ENCODE measurements around the gene SAP130. TPM values are rescaled to one million over a fixed set of nuclear protein-coding genes. Genes with fewer than 3 reads are reported as not detected.

The SAP130 gene
- total and polyA plus RNA-seq, 2 of the 4 experiments (the other 2 are of a cell fraction) = 6.1 to 17.1 TPM

DNA sequence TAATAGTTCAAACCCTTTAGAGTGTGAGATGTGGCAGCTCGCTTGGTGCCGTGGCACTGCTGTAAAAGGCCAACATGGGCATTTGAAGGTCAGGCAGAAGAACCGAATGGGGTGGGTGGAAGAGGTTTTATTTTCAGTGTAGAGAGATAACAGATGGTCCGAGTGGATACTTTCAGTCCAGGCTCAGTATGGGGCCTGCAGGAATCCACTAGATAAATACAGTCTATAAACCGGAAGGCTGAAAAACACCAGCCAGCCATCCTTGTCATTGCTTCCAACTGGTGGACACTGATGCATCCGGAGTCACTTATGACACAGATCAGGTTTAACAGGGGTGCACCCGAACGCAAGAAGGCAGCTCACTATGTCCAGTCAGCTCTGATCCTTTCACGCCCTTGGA lies 86.4 kb downstream of the SAP130 start:
- Histone ChIP-seq H3K4me2 (ENCODE audit: low read depth, low read length) (no peak overlapping the region), H3K9me1 (ENCODE audit: insufficient read depth, low read length) (no peaks in the 10 kb centered on the region), H3K27me3 (ENCODE audit: control insufficient read depth, insufficient read depth, low read length) (no peaks in the 10 kb centered on the region), H3K23ac (ENCODE audit: low read depth, low read length) (no peak overlapping the region), H3K4ac (ENCODE audit: low read depth, low read length) (no peak overlapping the region), H3K9me3 (ENCODE audit: control insufficient read depth, insufficient read depth, low read length) (no peaks in the 10 kb centered on the region), H4K91ac (ENCODE audit: insufficient read depth, low read depth, low read length) (no peak overlapping the region), H2BK5ac (ENCODE audit: low read depth, low read length, poor library complexity, severe bottlenecking) (no peak overlapping the region), H4K5ac (ENCODE audit: low read depth, low read length) (no peak overlapping the region), H3K9ac (ENCODE audit: low read depth, low read length) (no peak overlapping the region), H3K79me1 (ENCODE audit: low read depth in 1 of 2, low read length in 2 of 2) (no peaks in the 10 kb centered on the region), H2AK9ac (replicated peaks; ENCODE audit: low read depth, low read length, poor library complexity) (no peak overlapping the region), H4K8ac (ENCODE audit: low read depth in 2 of 2, low read length in 2 of 2) (no peak overlapping the region), H3K27ac (ENCODE audit: insufficient read depth, low read length) (no peak overlapping the region), H2AFZ (replicated peaks; ENCODE audit: low read length, poor library complexity) (no peak overlapping the region), H2BK20ac (ENCODE audit: low read depth, low read length) (no peak overlapping the region), H3K36me3 (ENCODE audit: control insufficient read depth, insufficient read depth, low read length) (peaks cover 28% of the 10 kb centered on the region), H3K14ac (replicated peaks; ENCODE audit: low read depth, low read length) (no peak overlapping the region), H3K4me1 (ENCODE audit: control insufficient read depth, insufficient read depth, low read length) (no peaks in the 10 kb centered on the region), H2AK5ac (ENCODE audit: low read depth, low read length) (no peak overlapping the region), H2BK15ac (ENCODE audit: low read depth, low read length) (no peak overlapping the region), H2BK120ac (ENCODE audit: low read depth, low read length) (no peak overlapping the region), H4K20me1 (ENCODE audit: insufficient read depth, low read length) (no peaks in the 10 kb centered on the region), H3K56ac (ENCODE audit: extremely low read depth, insufficient read depth, low read length) (no peak overlapping the region), H3K18ac (ENCODE audit: low read depth, low read length) (no peak overlapping the region), H3K4me3 (ENCODE audit: insufficient read depth, low read depth, low read length) (no peak overlapping the region)
- DNase-seq = no peak
- dilution Hi-C loops (cut with HindIII; ENCODE audit: low sequenced_read_pairs, unreplicated experiment) = no loop called here
- ChIA-PET CTCF (no interaction called here), POLR2A (ENCODE audit: unreplicated experiment) (no interaction called here)
- 96% methylated on average over 4 of the region's 9 CpGs; no CpG with 5 or more reads in 1 of the 2 experiments for WGBS, 2 experiments (ENCODE audit: extremely low coverage in 2 of 2, insufficient read length in 1 of 2)
- intact Hi-C loops (cut with micrococcal nuclease) = no loop called here
- no peak for ATAC-seq (ENCODE audit: low read depth)
- TF ChIP-seq NFE2L2 (IDR thresholded peaks at IDR 0.05; ENCODE audit: low read depth, low read length) (no peak), FOS (IDR thresholded peaks at IDR 0.05; ENCODE audit: low read depth, low read length) (no peak), SMC3 (IDR thresholded peaks at IDR 0.05; ENCODE audit: low read depth, low read length) (no peak)
- TF ChIP-seq, protein P1, sequence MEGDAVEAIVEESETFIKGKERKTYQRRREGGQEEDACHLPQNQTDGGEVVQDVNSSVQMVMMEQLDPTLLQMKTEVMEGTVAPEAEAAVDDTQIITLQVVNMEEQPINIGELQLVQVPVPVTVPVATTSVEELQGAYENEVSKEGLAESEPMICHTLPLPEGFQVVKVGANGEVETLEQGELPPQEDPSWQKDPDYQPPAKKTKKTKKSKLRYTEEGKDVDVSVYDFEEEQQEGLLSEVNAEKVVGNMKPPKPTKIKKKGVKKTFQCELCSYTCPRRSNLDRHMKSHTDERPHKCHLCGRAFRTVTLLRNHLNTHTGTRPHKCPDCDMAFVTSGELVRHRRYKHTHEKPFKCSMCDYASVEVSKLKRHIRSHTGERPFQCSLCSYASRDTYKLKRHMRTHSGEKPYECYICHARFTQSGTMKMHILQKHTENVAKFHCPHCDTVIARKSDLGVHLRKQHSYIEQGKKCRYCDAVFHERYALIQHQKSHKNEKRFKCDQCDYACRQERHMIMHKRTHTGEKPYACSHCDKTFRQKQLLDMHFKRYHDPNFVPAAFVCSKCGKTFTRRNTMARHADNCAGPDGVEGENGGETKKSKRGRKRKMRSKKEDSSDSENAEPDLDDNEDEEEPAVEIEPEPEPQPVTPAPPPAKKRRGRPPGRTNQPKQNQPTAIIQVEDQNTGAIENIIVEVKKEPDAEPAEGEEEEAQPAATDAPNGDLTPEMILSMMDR (conservative IDR thresholded peaks at IDR 0.05; ENCODE audit: low read depth, low read length) = no peak
- in situ Hi-C loops (cut with MboI; ENCODE audit: low sequenced_read_pairs) = no loop called here
- no TSS peak for BruUV-seq (replicated peaks)

Data from IMR-90 (cell line).